Stomach (tissue), 9 donors: Measurements from ENCODE around the gene VASH1. TPM values are rescaled to one million over a fixed set of nuclear protein-coding genes. Genes with fewer than 3 reads are reported as not detected.
A peak's percentile ranks its signal among the peaks of the same experiment; 100 is the strongest.
"Not testable (repeated sequence)": the region's sequence is repeated elsewhere in the genome, so short reads cannot be mapped to it uniquely, and the experiment has no call there.

Experiments used
- DNase-seq, 2 donors: peaks; one replicate each; pipeline versions ENCODE4 v3.0.0 to v3.0.0-alpha.2; 2013 to 2019
- H3K27ac ChIP-seq, 5 donors: fragments of 200-600 bp in 4 of 5; sonication (generic) in 4 of 5; one replicate each; pipeline ENCODE4 v1.5.1; 2013 to 2019; ENCODE audit warnings: mild to moderate bottlenecking in 1 of 5, moderate library complexity in 1 of 5
- H3K27me3 ChIP-seq, 3 donors: fragments of 200-600 bp; sonication (generic); one replicate each; pipeline ENCODE4 v1.5.1; 2017 to 2019; ENCODE audit warnings: mixed run types in 1 of 3
- H3K36me3 ChIP-seq, 4 donors: fragments of 200-600 bp; sonication (generic); 1 replicate in 3 of 4; 2 replicates in 1 of 4; pipeline ENCODE4 v1.5.1; 2016 to 2019
- H3K4me1 ChIP-seq, 4 donors: fragments of 200-600 bp; sonication (generic); one replicate each; pipeline ENCODE4 v1.5.1; 2016 to 2019
- H3K4me3 ChIP-seq, 4 donors: fragments of 200-600 bp; sonication (generic) in 3 of 4; one replicate each; pipeline ENCODE4 v1.5.1; 2016 to 2019; ENCODE audit warnings: mild to moderate bottlenecking in 1 of 4
- H3K9me3 ChIP-seq, 4 donors: fragments of 200-600 bp; sonication (generic); one replicate each; pipeline ENCODE4 v1.5.1; 2016 to 2019
- CTCF ChIP-seq, 7 experiments: fragments of 450-650 bp in 4 of 7; fragments of 200-600 bp in 3 of 7; sonication (generic) in 3 of 7; IDR thresholded peaks; one replicate each; pipeline ENCODE4 v1.5.1; 2016 to 2019; ENCODE audit warnings: antibody characterized with exemption in 7 of 7, control low read depth in 2 of 7, mild to moderate bottlenecking in 1 of 7
- EP300 ChIP-seq: sonication (generic); formaldehyde crosslinking; IDR thresholded peaks from one replicate; pipeline ENCODE4 v1.6.1; 2017; ENCODE audit warnings: antibody characterized with exemption
- POLR2A ChIP-seq, 4 donors: fragments of 450-650 bp; IDR thresholded peaks; one replicate each; pipeline ENCODE4 v1.6.1; 2016; ENCODE audit warnings: antibody characterized with exemption in 4 of 4, control low read depth in 2 of 4, mild to moderate bottlenecking in 1 of 4, moderate library complexity in 1 of 4
- POLR2AphosphoS5 ChIP-seq, 3 donors: sonication (generic); formaldehyde crosslinking; IDR thresholded peaks; one replicate each; pipeline ENCODE4 v1.6.1; 2016; ENCODE audit warnings: antibody characterized with exemption in 3 of 3
- WGBS, 5 donors: extraction: QIAGEN DNeasy Blood & Tissue Kit in 3 of 5; methylation state at CpG; one replicate each; pipeline versions ENCODE4 v1.1.5 to v1.1.7; 2013 to 2018; 5-methylcytosine and 5-hydroxymethylcytosine counted together
- intact Hi-C: fragments of 100-400 bp; cut with DNase I; formaldehyde crosslinking; loops from one replicate; pipeline ENCODE4 v1.15.1; 2023; ENCODE audit warnings: low total_unique reads
- polyA plus RNA-seq, 3 donors: library from polyadenylated mRNA; stranded (reverse); fragments of 200-250 nt; gene quantifications; one replicate each; pipeline ENCODE4 v1.2.3, GENCODE V29; 2013
- total RNA-seq, 5 donors: library from RNA; depleted of rRNA; stranded (reverse); fragments of >200 nt; gene quantifications; one replicate each; pipeline versions ENCODE4 v1.1.0 to v1.2.3, GENCODE V29; 2014 to 2016
- donor health status: healthy with polysubstance abuse.
- donor health status: Bipolar disorder and iron deficiency.
- donor health status: healthy.

VASH1 gene
- total and polyA plus RNA-seq, 8 donors = 2.7 to 15.4 (median 9.7) TPM

- TF ChIP-seq POLR2AphosphoS5 (IDR thresholded peaks at IDR 0.05) (no peak), CTCF (IDR thresholded peaks at IDR 0.05) (no peak), EP300 (no peak), POLR2A (IDR thresholded peaks at IDR 0.05) (no peak)
Measured at GRCh38 chr14:76718306-76719040, 42.8 kb upstream of the VASH1 start.

GRCh38 chr14:76719666-76720065 lies 41.6 kb upstream of the VASH1 start:
- WGBS, 5 donors = 81 to 93% (median 83%) methylated on average over 6 to 9 of the region's 9 CpGs
- peak overlapping the region in 2 of 5 donors; percentile 12 to 15 for H3K27ac ChIP-seq
- peaks cover 0 to 27% (median 7%) of the 10 kb centered on the region in 4 donors for H3K4me1 ChIP-seq
- H3K4me3 ChIP-seq = no peak overlapping the region
- DNase-seq = no peak
- H3K9me3 ChIP-seq = no peaks in the 10 kb centered on the region
- no peaks in the 10 kb centered on the region for H3K36me3 ChIP-seq
- H3K27me3 ChIP-seq = peaks cover 0 to 7% (median 0%) of the 10 kb centered on the region in 3 donors
- intact Hi-C loops = no loop called here
- TF ChIP-seq POLR2A (IDR thresholded peaks at IDR 0.05) (no peak), POLR2AphosphoS5 (IDR thresholded peaks at IDR 0.05) (no peak), EP300 (no peak), CTCF (IDR thresholded peaks at IDR 0.05) (no peak)

More at GRCh38 chr14:76718306-76719040, 42.8 kb upstream of the VASH1 start:
- Histone ChIP-seq H3K27me3 (peaks cover 0 to 9% (median 0%) of the 10 kb centered on the region in 3 donors), H3K9me3 (no peaks in the 10 kb centered on the region), H3K36me3 (no peaks in the 10 kb centered on the region), H3K4me3 (no peak overlapping the region), H3K27ac (no peak overlapping the region), H3K4me1 (peaks cover 0 to 27% (median 7%) of the 10 kb centered on the region in 4 donors)
- WGBS, 5 donors = 85 to 90% (median 88%) methylated on average over 6 of the region's 6 CpGs
- intact Hi-C loops = no loop called here
- peak in 1 of 2 donors; percentile 56 for DNase-seq

- no peaks in the 10 kb centered on the region for H3K36me3 ChIP-seq
- H3K4me3 ChIP-seq = no peak overlapping the region
- peaks cover 0 to 27% (median 7%) of the 10 kb centered on the region in 4 donors for H3K4me1 ChIP-seq
- peaks cover 0 to 7% (median 0%) of the 10 kb centered on the region in 3 donors for H3K27me3 ChIP-seq
- no peaks in the 10 kb centered on the region for H3K9me3 ChIP-seq
- TF ChIP-seq POLR2A (IDR thresholded peaks at IDR 0.05) (no peak), POLR2AphosphoS5 (IDR thresholded peaks at IDR 0.05) (peak in 1 of 3 donors; percentile 24)
- DNase-seq = peak; percentile 44 to 85
- H3K27ac ChIP-seq = peak overlapping the region in 3 of 5 donors; percentile 12 to 25 (median 15)
- 57 to 77% (median 69%) methylated on average over 3 of the region's 3 CpGs for WGBS, 5 donors
- intact Hi-C loops = no loop called here
Measured at GRCh38 chr14:76720382-76720813, 40.9 kb upstream of the VASH1 start.

GRCh38 chr14:76721506-76721905 lies 39.8 kb upstream of the VASH1 start:
- H3K36me3 ChIP-seq, H3K27me3 ChIP-seq, H3K9me3 ChIP-seq, DNase-seq, H3K4me3 ChIP-seq, H3K27ac ChIP-seq, intact Hi-C loops: not testable (repeated sequence)
- H3K4me1 ChIP-seq = peaks cover 0 to 17% (median 7%) of the 10 kb centered on the region in 4 donors
- WGBS, 5 donors = 92 to 96% (median 93%) methylated on average over 11 of the region's 11 CpGs

- H3K9me3 ChIP-seq = no peaks in the 10 kb centered on the region
- no peak overlapping the region for H3K27ac ChIP-seq
- intact Hi-C loops = no loop called here
- no peak for DNase-seq
- 54 to 62% (median 61%) methylated on average over 8 of the region's 8 CpGs for WGBS, 5 donors
- peaks cover 0 to 7% (median 0%) of the 10 kb centered on the region in 3 donors for H3K27me3 ChIP-seq
- peaks cover 0 to 9% (median 3%) of the 10 kb centered on the region in 4 donors for H3K4me1 ChIP-seq
- H3K36me3 ChIP-seq = no peaks in the 10 kb centered on the region
- TF ChIP-seq POLR2AphosphoS5 (IDR thresholded peaks at IDR 0.05) (no peak), POLR2A (IDR thresholded peaks at IDR 0.05) (no peak), CTCF (IDR thresholded peaks at IDR 0.05) (no peak), EP300 (no peak)
- no peak overlapping the region for H3K4me3 ChIP-seq
Measured at GRCh38 chr14:76724651-76725550, 36.4 kb upstream of the VASH1 start.
